ENCODE data around the gene CCDC51.

- no peak for TF ChIP-seq CTCF (IDR thresholded peaks at IDR 0.05)
- TF ChIP-seq POLR2A (IDR thresholded peaks at IDR 0.05): no peak
Observed at GRCh38 chr3:48425281-48425812, 14.6 kb downstream of the CCDC51 start.

Measured in uterus (tissue), 2 donors.